HL-60 (cell line): ENCODE measurements around the gene METTL16.
"Not testable (repeated sequence)": the region's sequence is repeated elsewhere in the genome, so short reads cannot be mapped to it uniquely, and the experiment has no call there.

Experiments
- DNase-seq, 2 experiments: peaks; one replicate each; pipeline ENCODE4 v3.0.0-alpha.2; 2010 to 2020; ENCODE audit warnings: low read depth in 1 of 2, low spot score in 1 of 2
- H3K27ac ChIP-seq: fragments of 250-450 bp; sonication (Bioruptor Pico); replicated peaks from 2 replicates; pipeline ENCODE4 v1.5.1; 2020; ENCODE audit warnings: mild to moderate bottlenecking, moderate library complexity
- H3K27me3 ChIP-seq: fragments of 250-450 bp; sonication (Bioruptor Pico); 2 replicates; pipeline ENCODE4 v1.5.1; 2021; ENCODE audit warnings: mild to moderate bottlenecking, moderate library complexity; ENCODE audit not compliant: insufficient read depth, poor library complexity, severe bottlenecking
- H3K4me3 ChIP-seq: replicated peaks from 2 replicates; pipeline ENCODE4 v1.5.1; 2011; ENCODE audit warnings: mild to moderate bottlenecking, control low read depth, low read length; ENCODE audit not compliant: insufficient read depth
- CTCF ChIP-seq: IDR thresholded peaks from one replicate; pipeline ENCODE4 v1.5.1; 2011; ENCODE audit warnings: low read length, control low read depth, inconsistent platforms; ENCODE audit not compliant: insufficient read depth
- GABPA ChIP-seq: IDR thresholded peaks from 2 replicates; pipeline ENCODE4 v1.6.1; 2012; ENCODE audit warnings: low read depth
- POLR2AphosphoS5 ChIP-seq: IDR thresholded peaks from 2 replicates; pipeline ENCODE4 v1.6.1; 2012; ENCODE audit warnings: low read depth
- REST ChIP-seq: IDR thresholded peaks from 2 replicates; pipeline ENCODE4 v1.6.1; 2012; ENCODE audit warnings: low read depth; ENCODE audit not compliant: insufficient replicate concordance
- SPI1 ChIP-seq: IDR thresholded peaks from 2 replicates; pipeline ENCODE4 v1.6.1; 2012; ENCODE audit warnings: low read depth, mild to moderate bottlenecking, borderline replicate concordance

Gene METTL16

GRCh38 chr17:2442166-2442565 is 69.5 kb downstream of the METTL16 start:
- no peak for DNase-seq
- Histone ChIP-seq H3K4me3 (no peak overlapping the region), H3K27me3 (no peaks in the 10 kb centered on the region), H3K27ac (no peak overlapping the region)
- no peak for TF ChIP-seq REST
- TF ChIP-seq SPI1, result no peak
- TF ChIP-seq GABPA, result no peak
- TF ChIP-seq POLR2AphosphoS5, result no peak
- no peak for TF ChIP-seq CTCF

- Histone ChIP-seq H3K4me3 (no peak overlapping the region), H3K27me3 (no peaks in the 10 kb centered on the region), H3K27ac (no peak overlapping the region)
- DNase-seq, result no peak
- TF ChIP-seq CTCF, result no peak
- no peak for TF ChIP-seq GABPA
- TF ChIP-seq SPI1, result no peak
- no peak for TF ChIP-seq REST
- no peak for TF ChIP-seq POLR2AphosphoS5
Measured at GRCh38 chr17:2440930-2441329, 70.8 kb downstream of the METTL16 start.

- DNase-seq, result peak; percentile 57 to 70
- H3K27ac ChIP-seq, result peak overlapping the region; percentile 22
- H3K4me3 ChIP-seq, H3K27me3 ChIP-seq: not testable (repeated sequence)
Measured at GRCh38 chr17:2439997-2440396, 71.7 kb downstream of the METTL16 start.

GRCh38 chr17:2438823-2439222 is 72.9 kb downstream of the METTL16 start:
- Histone ChIP-seq H3K27me3 (no peaks in the 10 kb centered on the region), H3K4me3 (no peak overlapping the region), H3K27ac (no peak overlapping the region)
- TF ChIP-seq POLR2AphosphoS5 (no peak), SPI1 (no peak), CTCF (no peak), REST (no peak), GABPA (no peak)
- peak in 1 of 2 experiments; percentile 8 for DNase-seq
